SK-N-SH (cell line): ENCODE data around the gene OBI1.

ENCODE experiments used
- MXI1 ChIP-seq: IDR thresholded peaks from 2 replicates; pipeline ENCODE4 v1.6.1; 2012; ENCODE audit warnings: mild to moderate bottlenecking, low read depth, low read length, improper control_type of control experiment
- POLR2AphosphoS5 ChIP-seq: IDR thresholded peaks from 2 replicates; pipeline ENCODE4 v1.6.1; 2012; ENCODE audit warnings: low read depth, low read length
- TF ChIP-seq, protein P1 (sequence below): fragments of 200-600 bp; sonication (generic); IDR thresholded peaks from 2 replicates; pipeline ENCODE4 v1.6.1; 2017; ENCODE audit warnings: antibody characterized with exemption, mild to moderate bottlenecking, moderate library complexity
- TF ChIP-seq, protein P2 (sequence below): IDR thresholded peaks from 2 replicates; pipeline ENCODE4 v1.4.0; 2012; ENCODE audit warnings: low read depth, borderline replicate concordance

- TF ChIP-seq, protein P1, sequence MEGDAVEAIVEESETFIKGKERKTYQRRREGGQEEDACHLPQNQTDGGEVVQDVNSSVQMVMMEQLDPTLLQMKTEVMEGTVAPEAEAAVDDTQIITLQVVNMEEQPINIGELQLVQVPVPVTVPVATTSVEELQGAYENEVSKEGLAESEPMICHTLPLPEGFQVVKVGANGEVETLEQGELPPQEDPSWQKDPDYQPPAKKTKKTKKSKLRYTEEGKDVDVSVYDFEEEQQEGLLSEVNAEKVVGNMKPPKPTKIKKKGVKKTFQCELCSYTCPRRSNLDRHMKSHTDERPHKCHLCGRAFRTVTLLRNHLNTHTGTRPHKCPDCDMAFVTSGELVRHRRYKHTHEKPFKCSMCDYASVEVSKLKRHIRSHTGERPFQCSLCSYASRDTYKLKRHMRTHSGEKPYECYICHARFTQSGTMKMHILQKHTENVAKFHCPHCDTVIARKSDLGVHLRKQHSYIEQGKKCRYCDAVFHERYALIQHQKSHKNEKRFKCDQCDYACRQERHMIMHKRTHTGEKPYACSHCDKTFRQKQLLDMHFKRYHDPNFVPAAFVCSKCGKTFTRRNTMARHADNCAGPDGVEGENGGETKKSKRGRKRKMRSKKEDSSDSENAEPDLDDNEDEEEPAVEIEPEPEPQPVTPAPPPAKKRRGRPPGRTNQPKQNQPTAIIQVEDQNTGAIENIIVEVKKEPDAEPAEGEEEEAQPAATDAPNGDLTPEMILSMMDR: no peak
- TF ChIP-seq POLR2AphosphoS5 (no peak), MXI1 (no peak)
- TF ChIP-seq, protein P2, sequence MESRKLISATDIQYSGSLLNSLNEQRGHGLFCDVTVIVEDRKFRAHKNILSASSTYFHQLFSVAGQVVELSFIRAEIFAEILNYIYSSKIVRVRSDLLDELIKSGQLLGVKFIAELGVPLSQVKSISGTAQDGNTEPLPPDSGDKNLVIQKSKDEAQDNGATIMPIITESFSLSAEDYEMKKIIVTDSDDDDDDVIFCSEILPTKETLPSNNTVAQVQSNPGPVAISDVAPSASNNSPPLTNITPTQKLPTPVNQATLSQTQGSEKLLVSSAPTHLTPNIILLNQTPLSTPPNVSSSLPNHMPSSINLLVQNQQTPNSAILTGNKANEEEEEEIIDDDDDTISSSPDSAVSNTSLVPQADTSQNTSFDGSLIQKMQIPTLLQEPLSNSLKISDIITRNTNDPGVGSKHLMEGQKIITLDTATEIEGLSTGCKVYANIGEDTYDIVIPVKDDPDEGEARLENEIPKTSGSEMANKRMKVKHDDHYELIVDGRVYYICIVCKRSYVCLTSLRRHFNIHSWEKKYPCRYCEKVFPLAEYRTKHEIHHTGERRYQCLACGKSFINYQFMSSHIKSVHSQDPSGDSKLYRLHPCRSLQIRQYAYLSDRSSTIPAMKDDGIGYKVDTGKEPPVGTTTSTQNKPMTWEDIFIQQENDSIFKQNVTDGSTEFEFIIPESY: no peak
These were observed 38.0 kb downstream of the OBI1 start for GRCh38 chr13:78620936-78621470.
